NOMO-1 treated with DMSO at 0.1 percent for 48 hours (cell line): Measurements from ENCODE around the gene GSTA3.
"Not testable (repeated sequence)": the region's sequence is repeated elsewhere in the genome, so short reads cannot be mapped to it uniquely, and the experiment has no call there.

Experiments used
- DNase-seq: peaks from one replicate; lab custom pipeline; 2025; ENCODE audit not compliant: unreplicated experiment; lab: John Stamatoyannopoulos, UW

GSTA3 gene

GRCh38 chr6:52909531-52909930 lies at the start of gene GSTA3:
Gene GSTA3, minus strand, starts transcription at chr6:52909698. Its CDS starts 3,864 bp downstream, at chr6:52905834.
- DNase-seq = no peak

DNA sequence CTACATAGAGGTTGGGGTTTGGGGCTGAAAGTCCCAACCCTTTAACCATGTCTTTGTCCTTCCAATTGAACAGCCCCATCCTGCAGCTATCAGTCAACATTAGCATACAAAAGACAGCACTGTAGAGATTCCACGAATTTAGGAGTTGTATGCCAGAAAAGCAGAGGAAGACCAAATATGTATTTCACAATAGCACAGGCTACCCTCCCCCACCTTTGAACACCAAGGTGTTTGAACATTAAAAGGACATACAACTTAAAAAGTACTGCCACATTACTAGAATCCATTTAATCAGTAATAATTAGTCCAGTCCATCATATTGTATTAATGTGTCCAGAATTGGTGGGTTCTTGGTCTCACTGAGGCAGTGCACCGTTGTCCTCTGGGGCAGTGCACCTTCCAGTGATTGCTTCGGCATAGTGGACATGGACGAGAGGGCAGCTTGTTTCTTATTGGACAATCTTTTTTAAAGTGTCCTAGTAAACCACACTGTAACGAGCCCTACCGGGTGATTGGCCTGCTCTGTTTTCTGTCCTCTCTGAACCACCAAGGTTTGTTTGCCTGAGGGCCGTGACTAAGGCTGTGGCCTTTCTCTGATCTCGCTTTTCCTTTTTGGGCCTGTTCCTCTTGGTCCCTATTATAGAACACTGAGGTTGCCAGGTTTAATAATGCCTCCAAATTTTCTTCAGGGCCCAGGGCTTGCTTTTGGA lies 49.2 kb upstream of the GSTA3 start:
- no peak for DNase-seq

DNA sequence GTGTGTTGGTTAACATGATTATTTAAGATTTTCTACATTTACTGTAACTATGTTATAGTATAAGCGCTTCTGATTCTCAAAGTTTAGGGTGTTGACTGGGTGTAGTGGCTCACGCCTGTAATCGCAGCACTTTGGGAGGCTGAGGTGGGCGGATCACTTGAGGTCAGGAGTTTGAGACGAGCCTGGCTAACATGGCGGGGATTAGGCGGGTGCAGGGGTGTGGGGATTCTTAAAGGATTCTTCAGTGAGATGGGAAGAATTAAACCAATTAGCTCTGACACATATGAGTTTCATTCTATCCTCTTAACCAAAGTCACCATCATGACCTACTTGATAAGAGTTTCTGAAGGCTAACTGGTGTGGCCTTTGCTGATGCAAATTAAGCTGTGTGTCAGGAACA lies 46.4 kb upstream of the GSTA3 start:
- DNase-seq = no peak

- DNase-seq = no peak
These were observed 44.7 kb upstream of the GSTA3 start for GRCh38 chr6:52953911-52954839.

- DNase-seq = no peak
These were observed 36.8 kb upstream of the GSTA3 start for GRCh38 chr6:52946306-52946705.

GRCh38 chr6:52942821-52943220 lies 33.3 kb upstream of the GSTA3 start:
- not testable (repeated sequence) for DNase-seq

GRCh38 chr6:52942221-52942620 lies 32.7 kb upstream of the GSTA3 start:
- DNase-seq = no peak

GRCh38 chr6:52937908-52938307 lies 28.4 kb upstream of the GSTA3 start:
- no peak for DNase-seq

GRCh38 chr6:52933778-52934177 lies 24.3 kb upstream of the GSTA3 start:
- DNase-seq = no peak

DNA sequence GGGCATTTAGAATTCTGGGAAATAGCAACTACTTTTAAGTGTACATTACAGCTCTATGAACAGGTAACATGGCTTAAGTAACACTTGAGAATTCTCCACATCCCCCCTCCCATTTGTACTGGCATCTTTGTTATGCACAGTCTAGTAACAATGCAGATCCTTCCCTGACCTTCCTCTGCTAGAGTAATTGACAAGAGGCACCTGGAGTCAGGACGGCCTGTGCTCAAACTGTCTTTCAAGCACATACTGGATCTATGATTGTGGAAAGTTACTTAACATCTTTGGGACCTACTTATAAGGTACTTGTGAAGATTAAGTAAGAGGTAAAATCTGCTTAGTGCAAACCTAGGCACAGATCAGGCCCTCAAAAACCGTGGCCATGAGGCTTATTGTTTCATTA lies 21.9 kb upstream of the GSTA3 start:
- DNase-seq = no peak

DNA sequence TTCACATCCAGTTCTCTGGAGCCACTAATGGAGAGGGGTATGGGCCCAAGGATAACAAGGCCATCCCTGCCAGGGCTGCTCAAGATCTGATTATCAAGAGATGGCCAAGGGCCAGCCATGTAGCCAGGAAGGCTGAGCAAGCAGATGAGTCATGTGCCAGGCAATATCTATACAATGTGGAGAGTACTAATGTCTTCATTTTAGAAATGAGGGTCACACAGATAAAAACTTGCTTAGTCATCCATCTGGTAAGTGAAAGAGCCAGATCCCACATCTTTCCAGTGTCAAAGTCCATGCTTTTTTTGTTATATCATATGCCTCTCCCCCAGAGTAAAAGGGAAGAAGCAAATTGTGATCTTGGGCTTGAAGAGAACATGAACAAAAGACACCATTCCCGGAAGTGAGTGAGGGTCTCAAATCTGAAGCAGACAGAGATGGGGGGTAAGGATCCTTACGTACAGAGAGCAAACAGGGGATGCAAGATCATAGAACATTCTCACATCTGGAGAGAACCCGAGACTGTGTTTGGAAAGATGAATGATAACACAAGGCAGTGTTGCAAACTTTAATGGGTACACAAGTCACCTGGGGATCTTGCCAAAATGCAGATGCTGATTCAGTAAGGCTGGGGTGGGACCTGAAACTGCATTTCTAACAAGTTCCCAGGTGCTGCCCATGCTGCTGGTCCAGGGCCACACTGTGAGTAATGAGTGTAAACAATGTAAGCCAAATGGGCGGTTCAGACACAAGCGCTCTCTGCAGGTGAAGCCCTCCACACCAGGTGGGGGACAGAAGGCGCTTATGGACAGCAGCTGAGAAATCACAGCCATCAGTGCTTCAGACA lies 20.0 kb upstream of the GSTA3 start:
- no peak for DNase-seq

DNA sequence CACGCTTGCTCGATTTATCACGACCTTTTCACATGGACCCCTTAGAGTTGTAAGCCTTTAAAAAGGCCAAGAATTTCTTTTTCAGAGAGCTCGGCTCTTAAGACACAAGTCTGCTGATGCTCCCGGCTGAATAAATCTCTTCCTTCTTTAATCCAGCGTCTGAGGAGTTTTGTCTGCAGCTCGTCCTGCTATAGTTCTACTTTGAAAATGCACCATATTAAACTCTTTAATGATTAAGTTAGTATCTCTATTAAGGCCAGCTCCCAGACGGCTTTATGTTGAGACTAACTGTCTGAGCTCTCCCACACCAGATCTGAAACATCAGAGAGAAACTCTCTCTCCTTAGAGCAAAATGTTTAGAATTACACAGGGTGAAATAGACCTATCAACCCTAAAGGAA lies 18.0 kb upstream of the GSTA3 start:
- DNase-seq = no peak

- DNase-seq = no peak
These were observed 16.7 kb upstream of the GSTA3 start for GRCh38 chr6:52925919-52926792.

DNA sequence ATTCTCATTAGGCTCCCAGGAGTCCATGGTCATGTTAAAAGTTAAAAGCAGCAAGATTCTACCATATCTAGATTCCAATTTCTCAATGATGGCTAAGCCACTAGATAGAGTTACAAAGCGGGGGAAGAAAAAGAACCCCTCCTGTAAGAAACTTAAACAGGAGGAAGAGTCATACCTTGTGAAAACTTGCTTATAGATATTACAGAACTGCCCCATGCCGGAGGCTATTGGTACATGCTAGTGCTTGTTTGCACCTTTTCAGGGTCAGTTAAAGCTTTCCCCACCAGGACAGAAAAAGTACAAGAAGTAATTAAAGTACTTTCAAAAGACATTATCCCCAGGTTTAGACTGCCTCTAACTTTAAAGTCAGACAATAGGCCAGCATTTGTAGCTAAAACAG lies 15.5 kb upstream of the GSTA3 start:
- DNase-seq = no peak

- not testable (repeated sequence) for DNase-seq
These were observed 14.2 kb upstream of the GSTA3 start for GRCh38 chr6:52923689-52924088.

GRCh38 chr6:52922161-52922560 lies 12.7 kb upstream of the GSTA3 start:
- DNase-seq = no peak

- DNase-seq = no peak
These were observed 12.2 kb upstream of the GSTA3 start for GRCh38 chr6:52921743-52922142.

DNA sequence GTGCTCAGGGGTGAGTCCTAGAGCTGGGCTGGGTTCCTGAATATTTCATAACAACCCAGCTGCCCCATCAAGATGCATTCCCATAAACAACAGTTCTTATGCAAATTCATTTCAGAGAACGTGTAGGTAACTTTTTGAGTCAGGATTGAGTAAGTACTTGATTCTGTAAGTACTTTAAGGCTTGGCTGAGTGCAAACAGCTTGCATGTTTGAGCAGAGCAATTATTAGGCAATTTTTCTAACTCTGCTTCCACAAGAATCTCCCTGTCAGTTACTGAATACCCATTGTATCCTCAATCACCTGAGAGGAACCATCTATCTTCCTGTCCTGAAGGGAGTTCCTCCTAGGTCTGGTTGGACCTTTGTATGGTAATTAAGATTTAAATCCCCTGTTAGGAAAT lies 10.0 kb upstream of the GSTA3 start:
- not testable (repeated sequence) for DNase-seq

DNA sequence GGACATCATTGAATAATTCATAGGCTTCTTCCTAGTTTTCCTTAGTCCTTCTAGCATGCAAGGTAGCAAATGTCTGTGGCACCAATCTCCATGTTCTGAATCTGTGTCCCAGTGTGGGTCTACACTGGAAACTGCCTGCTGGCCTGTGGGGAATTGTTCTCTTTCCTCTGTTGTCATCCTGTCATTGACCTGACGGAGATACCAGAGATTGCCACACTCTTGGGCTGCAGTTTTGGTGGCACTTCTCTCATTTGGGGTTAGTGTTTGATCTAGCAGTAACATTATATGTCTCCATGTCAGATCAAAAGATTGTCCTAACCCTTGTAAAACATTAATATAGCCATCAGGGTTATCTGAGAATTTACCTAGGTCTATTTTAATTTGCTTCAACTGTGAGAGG lies 9.3 kb upstream of the GSTA3 start:
- DNase-seq = not testable (repeated sequence)

DNA sequence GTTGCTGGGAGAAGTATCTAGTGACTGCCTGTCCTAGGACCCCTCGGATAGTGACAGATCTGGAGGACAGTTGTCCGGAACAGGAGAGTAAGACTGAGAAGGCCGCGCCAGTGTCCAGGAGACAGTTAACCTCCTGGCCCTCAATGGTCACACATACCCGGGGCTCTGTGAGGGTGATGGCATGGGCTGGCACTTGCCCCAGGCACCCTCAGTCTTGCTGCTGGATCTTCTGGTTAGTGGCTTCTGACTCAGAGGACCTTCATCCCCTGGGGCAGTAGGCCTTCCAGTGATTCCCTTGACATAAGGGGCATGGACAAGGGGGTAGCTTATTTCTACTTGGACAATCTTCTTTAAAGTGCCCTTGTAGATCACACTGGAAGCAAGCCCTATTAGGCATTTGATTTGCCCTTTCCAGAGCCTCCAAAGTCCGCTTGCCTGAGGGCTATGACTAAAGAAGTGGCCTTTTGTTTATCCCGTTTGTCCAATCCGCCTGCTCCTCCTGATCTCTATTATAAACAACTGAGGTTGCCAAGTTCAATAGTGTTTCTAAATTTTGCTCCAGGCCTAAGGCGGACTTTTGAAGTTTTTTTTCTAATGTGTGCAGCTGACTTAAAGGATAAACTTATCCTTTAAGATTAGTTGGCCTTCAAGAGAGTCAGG lies 8.7 kb upstream of the GSTA3 start:
- DNase-seq = not testable (repeated sequence)
